Stimulated activated CD8-positive, alpha-beta memory T cell treated with anti-CD3 and anti-CD28 coated beads, Interleukin-12 subunit alpha, Interleukin-12 subunit beta, amount 100 ng/mL, for 24 hours (primary cell): ENCODE data around the gene EIF3F.
"Not testable (repeated sequence)": the region's sequence is repeated elsewhere in the genome, so short reads cannot be mapped to it uniquely, and the experiment has no call there.

Source experiments
- DNase-seq: peaks from one replicate; pipeline ENCODE4 v3.0.0-alpha.2; 2020; ENCODE audit errors: extremely low read depth

Gene EIF3F

DNA sequence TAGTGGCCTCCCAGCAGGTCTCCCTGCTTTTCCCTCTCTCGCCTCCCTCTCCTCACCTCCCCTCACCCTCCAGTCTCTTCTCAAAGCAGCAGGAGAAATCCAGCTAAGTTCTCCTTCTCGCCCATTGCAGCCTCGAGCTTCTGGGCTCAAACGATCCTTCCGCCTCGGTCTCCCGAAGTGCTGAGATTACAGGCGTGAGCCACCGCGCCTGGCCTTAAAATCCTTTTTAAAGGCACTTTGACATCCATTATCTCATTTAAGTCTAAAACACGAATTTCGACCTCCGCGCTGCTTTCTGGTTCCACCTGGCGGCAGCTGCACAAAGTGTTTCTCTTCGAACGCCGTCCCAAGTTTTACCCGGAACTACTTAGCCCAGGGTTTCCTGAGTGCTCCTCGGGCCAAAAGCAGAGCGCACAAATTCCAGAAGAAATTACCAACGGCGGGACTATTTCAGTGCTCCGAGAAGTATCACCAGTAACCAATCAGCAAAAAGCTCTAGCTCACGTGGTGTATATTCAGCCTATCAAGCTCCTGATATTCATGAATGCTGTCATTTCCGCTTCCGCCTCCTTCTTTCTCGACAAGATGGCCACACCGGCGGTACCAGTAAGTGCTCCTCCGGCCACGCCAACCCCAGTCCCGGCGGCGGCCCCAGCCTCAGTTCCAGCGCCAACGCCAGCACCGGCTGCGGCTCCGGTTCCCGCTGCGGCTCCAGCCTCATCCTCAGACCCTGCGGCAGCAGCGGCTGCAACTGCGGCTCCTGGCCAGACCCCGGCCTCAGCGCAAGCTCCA, at the start of gene EIF3F:
EIF3F (plus strand) TSS at position 570 of the 792 bp plus-strand sequence; CDS start at position 586, 16 bp downstream.
- DNase-seq = peak; percentile 69

GRCh38 chr11:7941146-7941545, 46.0 kb upstream of the EIF3F start:
- DNase-seq = no peak

DNA sequence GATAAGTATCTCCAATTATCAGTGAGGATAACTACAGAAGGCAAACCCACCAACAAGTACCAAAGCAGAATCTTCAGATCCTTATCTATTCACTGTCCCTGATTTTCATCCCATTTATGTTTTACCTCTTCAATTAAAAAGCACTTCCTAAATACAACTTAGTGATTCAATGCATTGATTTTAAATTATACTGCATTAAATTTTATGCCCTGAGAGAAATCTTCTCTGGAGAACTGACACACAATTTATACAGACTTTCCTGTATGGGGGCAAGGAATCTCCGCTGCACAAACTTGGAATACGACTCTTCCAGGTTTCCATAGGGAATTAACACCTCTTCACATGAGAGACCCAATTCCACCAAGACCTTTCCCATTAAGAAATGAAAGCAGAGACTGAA, 45.5 kb upstream of the EIF3F start, which contains the start of gene OR10A3:
OR10A3 (minus strand) TSS at position 101 of the 400 bp plus-strand sequence. CDS start 2,188 bp downstream, outside the sequence.
- no peak for DNase-seq

DNA sequence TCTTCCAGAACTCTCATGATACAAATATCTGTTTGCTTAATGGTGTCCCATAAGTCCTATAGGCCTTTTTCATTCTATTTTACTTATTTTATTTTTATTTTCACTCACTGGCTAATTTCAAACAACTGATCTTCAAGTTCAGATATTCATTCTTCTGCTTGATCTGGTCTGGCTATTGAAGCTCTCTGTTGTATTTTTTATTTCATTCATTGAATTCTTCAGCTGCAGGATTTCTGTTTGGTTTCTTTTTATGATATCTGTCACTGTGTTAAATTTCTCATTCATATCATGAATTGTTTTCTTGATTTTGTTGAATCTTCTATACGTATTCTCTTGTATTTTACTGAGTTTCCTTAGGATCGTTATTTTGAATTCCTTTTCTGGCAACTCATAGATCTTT, 43.0 kb upstream of the EIF3F start:
- no peak for DNase-seq

GRCh38 chr11:7949934-7950333, 37.2 kb upstream of the EIF3F start:
- DNase-seq = no peak

GRCh38 chr11:7955191-7955590, 31.9 kb upstream of the EIF3F start:
- DNase-seq = no peak

GRCh38 chr11:7964261-7964660, 22.9 kb upstream of the EIF3F start:
- DNase-seq = no peak

- DNase-seq = no peak
These were observed 22.3 kb upstream of the EIF3F start for GRCh38 chr11:7964873-7965272.

DNA sequence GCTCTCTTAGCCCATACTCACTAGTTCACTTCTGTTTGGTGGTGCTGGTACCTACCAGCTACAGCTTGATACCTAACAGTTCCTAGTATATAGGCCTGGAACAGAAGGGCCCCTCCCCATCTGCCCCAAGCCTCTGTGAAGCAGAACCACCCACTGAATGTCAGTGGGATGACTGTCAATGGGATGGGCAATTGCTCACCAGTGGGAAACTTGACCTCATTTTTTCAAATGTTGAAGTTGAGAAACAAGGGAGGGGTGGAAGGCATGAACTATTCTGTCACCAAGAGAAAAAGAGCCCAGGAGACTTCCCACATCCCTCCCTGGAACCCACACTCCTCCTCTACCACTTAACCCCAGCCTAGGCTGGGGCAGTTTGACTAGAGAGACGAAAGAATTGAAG, 21.8 kb upstream of the EIF3F start, which contains the start of gene NLRP10:
NLRP10 (minus strand) TSS at position 62 of the 400 bp plus-strand sequence. CDS start 1,952 bp downstream, outside the sequence.
- no peak for DNase-seq

DNA sequence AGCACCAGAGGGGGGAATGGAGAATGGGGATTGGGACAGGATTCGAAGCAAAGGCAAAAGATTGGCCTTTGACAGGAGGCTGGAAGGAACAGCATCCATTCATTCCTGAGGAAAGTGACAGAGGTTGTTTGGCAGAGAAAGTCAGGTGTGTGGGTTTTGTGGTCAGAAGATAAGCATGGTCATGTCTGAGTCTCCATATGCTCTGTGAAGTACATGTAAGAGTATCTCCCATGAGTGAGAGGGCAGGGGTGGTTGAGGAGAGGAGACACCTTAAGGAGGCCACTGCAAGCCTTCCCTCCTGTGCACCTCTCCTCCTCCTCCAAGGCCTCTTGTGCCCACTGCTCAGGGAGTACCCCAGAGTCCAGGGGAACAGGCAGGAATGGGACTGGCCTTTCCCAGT, 20.0 kb upstream of the EIF3F start:
- DNase-seq = no peak

GRCh38 chr11:7967826-7968225, 19.3 kb upstream of the EIF3F start:
- DNase-seq = no peak

DNA sequence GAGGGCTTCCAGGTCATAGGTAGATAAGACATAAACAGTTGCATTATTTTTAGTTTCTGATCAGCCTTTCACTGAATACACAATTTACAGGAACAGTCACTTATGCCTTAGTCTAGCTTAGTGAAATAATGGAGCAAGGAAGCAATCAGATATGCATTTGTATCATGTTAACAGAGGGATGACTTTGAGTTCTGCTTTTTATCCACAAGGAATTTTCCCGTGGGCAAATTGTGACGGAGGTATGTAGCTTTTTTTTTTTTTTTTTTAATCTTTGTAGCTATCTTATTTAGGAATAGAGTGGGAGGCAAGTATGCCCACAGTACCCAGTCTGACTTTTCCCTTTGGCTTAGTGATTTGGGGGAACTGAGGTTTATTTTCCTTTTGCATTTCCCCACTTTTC, 18.5 kb upstream of the EIF3F start:
- no peak for DNase-seq

DNA sequence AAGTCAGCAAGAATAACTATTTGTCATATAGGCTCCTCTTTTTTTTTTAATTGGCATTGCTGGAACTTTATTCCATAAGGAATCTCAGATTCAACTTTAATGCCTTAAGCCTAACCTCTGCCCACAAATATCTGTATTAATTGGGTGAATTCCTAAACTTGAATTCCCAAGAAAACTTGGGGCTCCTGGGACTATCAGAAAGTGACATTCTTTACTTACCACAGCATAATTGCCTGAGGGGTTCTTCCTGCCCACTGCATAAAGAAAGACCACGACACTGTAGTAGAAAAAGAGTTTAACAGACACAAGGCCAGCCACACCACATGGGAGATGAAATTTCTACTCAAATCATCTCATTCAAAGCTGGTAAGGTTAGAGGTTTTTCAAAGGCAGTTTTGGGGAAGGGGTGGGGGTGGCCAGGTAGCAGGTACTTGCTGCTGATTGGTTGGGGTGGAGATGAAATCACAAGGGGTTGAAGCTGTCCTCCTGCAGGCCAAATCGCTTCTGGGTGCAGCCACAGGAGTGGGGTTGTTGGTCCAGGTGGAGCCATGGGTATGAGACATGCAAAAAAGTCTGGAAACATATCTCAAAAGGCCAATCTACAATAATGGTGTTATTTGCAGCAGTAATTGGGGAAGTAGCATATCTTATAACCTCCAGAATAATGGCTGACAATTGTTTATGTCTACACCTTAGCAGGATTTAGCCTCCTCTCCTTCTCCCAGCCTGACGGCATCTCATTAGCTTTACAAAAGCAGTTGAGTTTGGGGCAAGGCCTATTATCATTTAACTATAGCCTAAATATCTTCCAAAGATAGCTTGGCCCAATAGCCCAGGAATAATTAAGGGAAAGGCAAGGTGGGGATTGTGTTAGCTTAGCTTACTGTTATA, 17.1 kb upstream of the EIF3F start:
- no peak for DNase-seq

DNA sequence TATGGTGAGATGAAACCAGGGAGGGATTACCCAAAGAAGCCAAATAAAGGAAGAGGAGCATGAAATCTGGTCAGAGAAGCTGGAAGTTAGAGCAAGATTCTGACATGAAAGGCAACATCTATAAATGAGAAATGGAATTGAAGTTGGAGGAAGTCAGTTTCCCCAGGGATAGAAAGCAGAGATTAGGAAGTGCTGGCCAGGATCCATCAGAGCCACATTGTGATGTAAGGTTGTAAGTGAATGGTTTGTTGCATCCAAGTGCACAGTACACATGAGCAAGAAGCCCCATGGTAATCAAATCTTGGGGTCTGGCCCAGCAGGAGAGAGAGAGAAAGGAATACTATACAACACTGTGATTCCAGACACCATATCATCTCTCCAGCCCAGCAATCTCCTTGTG, 15.3 kb upstream of the EIF3F start:
- no peak for DNase-seq

- DNase-seq = no peak
These were observed 14.1 kb upstream of the EIF3F start for GRCh38 chr11:7973011-7973410.

- no peak for DNase-seq
These were observed 12.5 kb upstream of the EIF3F start for GRCh38 chr11:7974668-7975067.

DNA sequence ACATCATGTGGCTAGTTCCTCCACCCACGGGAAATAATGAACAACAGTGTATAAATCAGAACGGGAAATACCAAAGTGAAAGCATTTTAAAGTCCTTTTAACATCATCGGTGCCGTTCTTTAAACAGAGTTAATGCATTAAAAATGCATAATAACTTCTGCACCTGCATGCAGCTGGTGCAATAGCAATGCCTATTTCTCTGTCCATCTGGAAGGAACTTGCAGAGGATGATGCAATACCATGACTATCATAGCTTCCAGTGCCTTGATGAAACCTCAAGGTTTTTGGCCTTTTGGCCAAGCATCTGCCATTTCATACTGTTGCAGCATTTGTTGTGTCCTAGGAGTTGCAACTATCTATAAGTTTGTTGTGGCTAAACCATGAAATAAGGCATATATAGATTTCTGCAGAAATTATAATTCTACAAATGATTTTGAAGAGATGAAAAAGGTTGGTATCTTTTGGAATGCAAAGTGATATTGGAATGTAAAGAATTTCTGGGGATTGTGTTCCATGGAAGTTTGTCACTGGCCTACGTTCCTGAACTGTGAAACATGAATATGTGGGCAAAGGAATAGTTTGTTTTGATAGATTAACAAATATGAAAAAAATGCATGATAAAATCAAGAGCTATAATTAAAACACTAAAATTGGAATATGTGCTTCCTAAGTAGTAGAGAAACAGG, 9.8 kb upstream of the EIF3F start:
- no peak for DNase-seq

- DNase-seq = no peak
These were observed 5.4 kb upstream of the EIF3F start for GRCh38 chr11:7981619-7982157.

- no peak for DNase-seq
These were observed 4.5 kb upstream of the EIF3F start for GRCh38 chr11:7982582-7983119.

DNA sequence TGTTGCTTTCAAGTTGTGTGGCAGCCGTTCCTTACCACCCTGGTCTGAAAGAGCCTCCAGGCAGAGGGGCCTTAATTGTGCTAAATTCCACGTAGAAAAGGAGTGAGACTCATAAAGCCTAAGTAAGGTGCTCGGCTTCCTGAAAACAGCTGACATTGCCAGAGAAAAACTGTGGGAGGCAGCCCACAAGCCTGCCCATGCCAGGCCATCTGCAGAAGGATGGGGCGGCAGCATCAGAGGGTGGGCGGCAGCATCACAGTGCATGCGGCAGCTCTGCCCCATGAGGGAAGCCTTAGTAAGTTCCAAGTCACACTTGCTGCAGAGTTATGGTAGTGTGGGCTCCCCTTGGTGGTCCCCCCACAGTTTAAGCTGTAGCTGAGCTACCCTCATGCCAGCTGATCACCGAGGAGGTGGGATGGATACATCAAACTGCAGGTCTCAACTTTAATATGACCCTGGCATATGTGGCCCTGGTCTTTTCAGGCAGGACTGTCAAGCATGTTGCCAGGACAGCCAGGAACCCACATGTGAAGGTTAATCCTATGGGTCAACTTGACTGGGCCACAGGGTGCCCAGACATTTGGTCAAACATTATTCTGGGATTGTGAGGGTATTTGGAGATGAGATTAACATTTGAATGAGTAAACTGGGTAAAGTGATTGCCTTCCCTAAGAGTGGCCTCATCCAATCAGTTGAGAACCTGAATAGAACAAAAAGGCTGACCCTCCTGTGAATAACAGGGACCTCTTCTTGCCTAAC, 3.1 kb upstream of the EIF3F start:
- no peak for DNase-seq

DNA sequence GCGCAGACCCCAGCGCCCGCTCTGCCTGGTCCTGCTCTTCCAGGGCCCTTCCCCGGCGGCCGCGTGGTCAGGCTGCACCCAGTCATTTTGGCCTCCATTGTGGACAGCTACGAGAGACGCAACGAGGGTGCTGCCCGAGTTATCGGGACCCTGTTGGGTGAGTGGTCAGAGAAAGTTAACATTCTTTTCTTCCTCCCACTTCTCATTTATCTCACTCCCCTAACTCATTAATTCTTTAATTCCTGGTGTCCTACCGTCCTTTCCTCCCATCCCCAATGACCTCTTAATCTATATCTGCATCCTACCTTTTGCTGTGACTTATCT, 385 bp downstream of the EIF3F start:
- DNase-seq = not testable (repeated sequence)
